HG02642 (cell line): ENCODE data around the gene HDAC8.
A peak's percentile ranks its signal among the peaks of the same experiment; 100 is the strongest.

Experiments
- ATAC-seq: cut with Tn5 transposase; IDR thresholded peaks from one replicate; pipeline ENCODE4 v1.9.1; 2021; ENCODE audit warnings: mild to moderate bottlenecking; ENCODE audit not compliant: unreplicated experiment, poor library complexity

Gene HDAC8

DNA sequence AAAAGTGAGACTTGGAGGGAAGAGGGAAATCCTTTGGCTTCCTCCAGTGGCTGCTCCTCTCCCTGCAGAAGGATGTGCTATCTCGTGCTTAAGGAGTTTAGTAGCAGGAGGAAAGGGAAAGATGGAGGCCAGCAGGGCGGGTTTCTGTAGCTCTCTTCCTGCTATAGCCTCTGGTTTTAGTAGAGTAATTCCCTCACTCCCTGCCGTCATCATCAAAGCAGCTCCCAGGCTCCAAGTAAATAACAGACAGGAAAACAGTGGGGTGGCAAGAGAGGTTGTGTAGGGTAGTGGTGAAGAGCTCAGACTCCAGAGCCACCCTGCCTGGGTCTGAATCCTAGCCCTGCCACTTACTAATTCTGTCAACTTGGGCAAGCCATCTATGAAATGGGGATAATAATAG lies 185.4 kb downstream of the HDAC8 start:
- ATAC-seq: no peak

DNA sequence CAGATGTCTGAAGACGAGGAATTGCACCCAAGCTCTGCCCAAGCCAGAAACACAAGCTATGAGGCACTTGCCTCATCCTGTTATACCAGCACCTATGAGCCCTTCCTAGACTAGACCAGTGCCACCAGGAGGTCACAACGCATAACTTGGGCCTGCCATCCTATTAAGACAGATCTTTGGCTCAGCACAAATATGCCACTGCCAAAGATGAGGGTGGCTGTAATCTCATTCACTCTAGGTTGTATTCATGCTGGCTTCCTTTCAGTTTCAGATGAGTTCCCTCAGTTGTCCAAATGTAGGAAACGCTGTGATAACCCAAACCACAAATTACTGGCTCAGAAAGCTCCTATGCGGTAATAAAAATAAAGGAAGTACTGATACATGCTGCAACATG lies 190.4 kb downstream of the HDAC8 start:
- no peak for ATAC-seq

DNA sequence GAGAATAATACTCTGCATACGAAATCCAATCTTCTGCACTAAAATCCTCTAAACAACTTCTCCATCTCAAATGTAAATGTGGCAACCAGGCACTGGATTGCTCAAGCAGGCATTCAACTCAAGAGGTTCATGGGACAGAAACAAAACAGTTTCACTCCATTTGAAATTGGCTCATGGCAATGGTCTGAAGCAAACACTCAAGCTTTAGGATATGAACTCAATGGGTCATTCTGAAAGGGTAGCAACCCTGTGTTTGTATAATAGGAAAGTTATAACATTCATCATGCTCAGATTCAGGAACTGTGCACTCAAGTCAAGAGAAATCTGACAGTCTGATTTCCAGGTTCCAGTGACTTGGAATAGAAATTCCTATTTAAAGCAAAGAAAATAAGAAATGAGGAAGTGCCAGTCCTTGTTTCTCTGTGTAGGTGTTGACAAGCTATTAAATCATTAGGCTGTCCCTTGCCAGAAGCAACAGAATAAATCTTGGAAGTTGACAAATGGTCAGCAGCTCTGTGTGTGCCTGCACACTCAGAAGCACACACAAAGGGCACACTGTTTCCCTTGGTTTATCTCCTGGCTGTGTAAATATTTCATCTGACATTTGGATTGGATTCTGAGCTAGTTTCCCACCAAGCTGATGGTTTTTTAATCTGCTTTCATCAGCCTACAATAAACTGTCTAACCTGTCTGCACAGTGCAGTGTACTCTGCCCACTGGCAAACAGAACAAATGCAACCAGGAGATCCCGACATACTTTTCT lies 191.0 kb downstream of the HDAC8 start:
- no peak for ATAC-seq

- no peak for ATAC-seq
Measured at GRCh38 chrX:72376124-72376523, 196.5 kb downstream of the HDAC8 start.

DNA sequence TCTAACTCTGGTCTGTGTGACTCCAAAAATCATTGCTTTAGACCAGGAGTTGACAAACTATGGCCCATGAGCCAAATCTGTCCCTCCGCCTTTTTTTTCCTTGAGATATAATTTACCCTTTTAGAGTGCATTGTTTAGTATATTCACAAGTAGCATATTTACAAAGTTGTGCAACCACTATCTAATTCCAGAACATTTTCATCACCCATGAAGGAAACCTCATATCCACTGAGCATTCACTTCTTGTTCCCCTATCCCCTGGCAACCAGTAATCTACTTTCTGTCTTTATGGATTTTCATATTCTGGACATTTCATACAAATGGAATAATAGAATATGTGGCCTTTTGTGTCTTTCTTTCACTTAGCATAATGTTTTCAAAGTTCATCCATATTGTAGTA lies 199.5 kb downstream of the HDAC8 start:
- ATAC-seq: no peak

DNA sequence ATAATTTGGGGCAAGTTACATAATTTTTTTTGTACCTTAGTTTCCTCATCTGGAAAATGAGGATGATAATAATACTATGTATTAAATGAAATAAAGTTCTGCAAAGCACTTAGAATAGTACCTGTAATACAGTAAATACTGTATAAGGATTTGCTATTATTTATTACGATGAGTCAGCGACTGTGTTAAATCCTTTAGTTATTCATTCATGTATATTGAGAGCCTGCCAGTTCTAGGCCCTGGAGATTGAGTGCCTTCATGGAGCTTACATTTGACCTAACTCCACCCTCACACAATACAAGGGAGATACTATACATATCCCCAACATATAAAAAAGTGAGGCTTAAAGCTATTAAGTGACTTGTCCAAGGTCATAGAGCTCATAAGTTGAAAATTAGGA lies 199.9 kb downstream of the HDAC8 start:
- ATAC-seq: no peak

GRCh38 chrX:72371405-72371804 lies 201.2 kb downstream of the HDAC8 start:
- no peak for ATAC-seq

GRCh38 chrX:72368796-72369195 lies 203.8 kb downstream of the HDAC8 start:
- no peak for ATAC-seq

DNA sequence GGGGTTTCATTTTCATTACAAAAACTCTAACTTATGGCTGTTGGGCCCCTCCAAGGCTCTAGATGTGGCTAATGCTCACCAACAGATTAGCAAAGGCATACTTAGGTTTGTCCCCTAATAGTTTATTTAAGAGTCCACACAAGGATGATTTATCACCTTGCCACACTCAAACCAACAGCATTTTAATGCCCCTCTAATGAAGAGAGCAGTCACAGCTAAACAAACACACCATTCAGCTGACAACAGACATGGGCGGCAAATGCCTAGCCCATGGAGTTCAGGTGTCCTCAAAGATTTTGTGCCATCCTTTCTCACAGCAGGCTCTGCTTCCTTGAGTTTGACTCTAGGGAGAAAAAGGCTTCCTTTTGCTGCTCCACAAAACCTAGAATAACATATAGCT lies 205.1 kb downstream of the HDAC8 start:
- no peak for ATAC-seq

DNA sequence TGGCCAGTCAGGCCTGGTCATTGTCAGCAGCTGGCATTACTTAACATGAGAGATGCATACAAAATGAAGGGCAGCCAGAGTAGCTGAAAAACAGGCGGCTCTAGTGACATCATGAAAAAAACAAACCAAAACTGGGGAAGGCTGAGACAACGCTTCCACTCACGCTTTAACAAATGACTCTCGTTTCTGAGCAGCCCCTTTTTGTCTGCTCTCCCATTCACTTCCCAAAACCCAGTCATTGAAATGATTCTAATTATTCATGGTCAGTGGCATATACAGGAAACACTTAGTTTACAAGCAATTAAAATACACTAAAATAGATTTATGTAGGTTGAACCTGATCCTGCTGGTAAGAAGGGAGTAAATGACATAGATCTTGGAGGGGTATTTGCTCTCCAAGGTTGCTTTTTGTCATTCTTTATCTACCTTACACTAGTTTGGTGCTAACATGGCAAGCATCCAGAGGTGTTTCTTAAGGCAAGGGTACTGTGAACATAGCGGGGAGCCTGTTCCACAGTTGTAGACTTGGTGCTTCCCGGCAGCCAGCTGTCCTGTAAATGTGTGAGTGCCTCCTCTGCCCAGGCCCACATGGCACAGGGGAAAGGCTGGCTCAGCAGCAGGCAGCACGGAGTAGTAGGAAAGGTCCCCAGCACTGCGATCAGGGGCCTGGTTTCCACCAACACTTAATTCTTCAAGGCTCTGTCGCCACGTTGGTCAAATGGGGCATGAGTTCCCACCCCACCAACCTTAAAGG lies 205.8 kb downstream of the HDAC8 start:
- no peak for ATAC-seq

GRCh38 chrX:72366178-72366577 lies 206.5 kb downstream of the HDAC8 start:
- no peak for ATAC-seq

GRCh38 chrX:72365126-72365525 lies 207.5 kb downstream of the HDAC8 start:
- no peak for ATAC-seq

DNA sequence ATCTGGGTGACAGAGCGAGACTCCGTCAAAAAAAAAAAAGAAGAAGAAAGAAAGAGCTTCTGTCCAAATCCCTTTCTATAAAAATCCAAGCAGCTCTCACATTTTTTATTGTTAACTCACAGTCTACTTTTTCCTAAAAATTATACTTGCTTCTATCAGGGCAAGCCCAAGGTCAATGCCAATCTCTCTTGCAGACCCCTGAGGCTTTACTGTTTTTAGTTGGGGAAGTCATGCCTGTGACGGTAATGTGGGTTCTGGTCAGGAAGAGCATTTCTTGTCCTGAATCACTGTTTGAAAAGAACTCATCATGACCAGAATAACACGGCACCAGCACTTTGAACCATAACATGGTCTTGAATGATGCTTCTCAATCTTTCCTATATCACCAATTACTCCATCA lies 212.3 kb downstream of the HDAC8 start:
- no peak for ATAC-seq

- ATAC-seq: no peak
Measured at GRCh38 chrX:72358313-72358712, 214.3 kb downstream of the HDAC8 start.

GRCh38 chrX:72352786-72353185 lies 219.9 kb downstream of the HDAC8 start:
- no peak for ATAC-seq

DNA sequence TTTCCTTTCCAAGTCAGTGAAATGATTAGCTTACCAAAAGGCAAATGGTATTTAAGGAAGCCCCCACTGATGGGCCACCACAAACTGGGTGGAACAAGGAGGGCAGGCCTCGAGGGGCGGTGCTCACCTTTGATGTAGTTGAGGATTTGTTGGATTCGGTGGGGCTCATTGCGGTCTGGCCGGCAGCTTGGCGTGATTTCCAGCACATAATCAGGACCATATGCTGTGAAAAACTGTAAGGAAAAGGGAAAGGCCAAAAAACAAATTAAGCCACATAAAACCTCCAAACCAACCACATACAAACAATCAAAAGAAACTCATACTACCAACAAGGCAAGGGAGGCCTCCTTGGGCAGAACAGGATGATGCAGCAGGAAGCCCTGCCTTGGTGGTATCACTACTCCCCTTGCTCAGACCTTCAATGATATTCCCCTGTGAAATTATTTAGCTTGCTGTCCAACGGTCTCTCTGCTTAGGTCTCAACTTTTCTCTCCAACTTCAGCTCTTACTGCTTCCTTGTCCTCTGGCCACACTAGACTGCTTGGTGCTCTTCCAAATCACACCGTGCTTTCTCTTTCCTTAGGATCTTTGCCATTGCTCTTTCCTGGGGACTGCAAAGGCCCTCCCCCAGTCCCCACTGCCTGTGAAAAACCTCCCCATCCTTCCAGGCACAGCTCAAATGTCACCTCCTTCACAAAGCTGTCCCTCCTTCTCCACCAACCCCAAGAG lies 220.9 kb downstream of the HDAC8 start:
- ATAC-seq: no peak

- peak; percentile 97 for ATAC-seq
Measured at GRCh38 chrX:72349190-72349589, 223.5 kb downstream of the HDAC8 start.

DNA sequence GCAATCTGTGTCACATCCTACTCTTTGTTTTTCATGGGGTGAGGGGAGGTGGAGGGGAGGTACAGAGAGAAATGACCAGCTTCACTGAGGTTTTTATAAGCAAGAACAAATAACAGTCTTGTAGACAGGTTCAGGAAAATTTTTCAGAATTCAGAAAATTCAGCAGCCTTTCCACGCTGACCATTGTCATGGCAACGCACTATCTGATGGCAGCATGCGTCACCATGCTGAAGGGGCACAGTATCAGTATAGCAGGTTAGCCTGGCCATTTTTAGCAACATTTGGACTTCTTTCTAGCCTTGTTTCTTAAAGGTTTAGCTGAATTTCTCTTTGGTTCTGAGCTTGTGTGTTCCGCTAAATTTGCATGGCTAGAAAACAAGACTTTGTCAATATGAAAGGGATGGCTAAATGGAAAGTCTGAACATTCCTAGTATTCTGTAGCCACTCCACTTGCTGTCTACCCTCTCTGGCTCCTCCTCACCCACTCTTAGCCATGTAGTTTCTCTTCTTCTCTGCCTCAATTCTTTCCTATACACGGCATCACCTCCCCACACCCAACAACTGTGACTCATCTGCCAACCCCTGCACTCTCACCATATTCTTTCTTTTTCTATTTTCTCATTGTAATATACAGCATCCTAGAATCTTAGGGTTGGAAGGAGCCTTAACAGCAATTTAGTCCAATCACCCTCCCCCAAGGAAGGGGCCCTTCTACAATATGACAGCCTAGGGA lies 224.2 kb downstream of the HDAC8 start:
- no peak for ATAC-seq

DNA sequence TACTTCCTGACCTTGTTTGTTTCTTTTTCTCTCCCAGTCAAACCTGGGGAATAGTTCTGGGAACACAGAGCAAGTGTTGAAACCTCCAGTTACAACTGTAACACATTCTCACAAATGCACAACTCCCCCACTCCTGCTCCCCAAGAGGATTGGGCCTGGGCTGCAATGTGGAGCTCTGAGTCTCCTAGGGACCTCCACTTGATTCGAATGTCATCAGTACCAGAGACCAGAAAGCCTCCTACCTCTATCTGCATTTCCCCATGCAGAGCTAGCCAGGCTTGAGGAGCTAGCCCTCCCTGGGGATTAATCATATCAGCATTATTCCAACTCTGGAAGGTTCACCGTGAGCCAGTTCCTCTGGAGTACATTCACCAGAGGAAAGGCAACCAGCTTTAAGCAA lies 225.3 kb downstream of the HDAC8 start:
- no peak for ATAC-seq

DNA sequence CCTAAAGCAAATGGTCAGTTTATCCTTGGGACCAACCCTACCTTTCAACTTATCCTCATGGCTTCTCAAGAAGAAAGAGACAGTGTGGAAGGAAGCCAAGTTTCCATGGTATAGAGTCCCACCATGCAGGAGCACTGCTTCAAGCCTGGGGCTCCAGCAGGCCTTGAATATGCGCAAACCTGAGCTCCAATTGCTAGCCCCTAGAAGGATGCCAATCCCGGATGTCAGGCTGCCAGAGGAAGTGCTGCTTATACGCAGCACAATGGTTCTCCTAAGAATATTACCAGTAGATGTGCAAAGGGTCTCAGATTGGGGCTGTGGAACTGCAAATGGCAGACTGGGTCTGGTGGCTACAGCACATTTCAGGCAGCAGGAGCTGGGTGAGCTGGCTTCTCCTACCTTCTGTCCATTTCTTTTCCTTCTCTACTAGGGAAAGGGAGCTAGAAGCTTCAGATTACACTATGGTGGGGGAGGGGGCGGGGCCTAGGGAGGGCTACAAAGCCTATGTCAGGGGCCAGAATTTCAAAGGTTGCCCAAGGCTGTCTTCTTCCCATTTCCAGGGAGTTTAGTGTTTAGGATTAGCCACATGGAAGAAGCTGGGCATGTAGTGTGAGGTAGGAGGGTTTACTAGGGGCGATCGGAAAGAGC lies 226.2 kb downstream of the HDAC8 start:
- ATAC-seq: no peak
